Head of caudate nucleus (tissue), 42 donors: ENCODE measurements around the gene C9orf153.
"Not testable (repeated sequence)": the region's sequence is repeated elsewhere in the genome, so short reads cannot be mapped to it uniquely, and the experiment has no call there.

Experiments
- DNase-seq, 42 donors: peaks; one replicate each; pipeline versions ENCODE4 v3.0.0 to v3.0.0-alpha.2; 2020 to 2021; ENCODE audit warnings: mixed read lengths in 7 of 42
- intact Hi-C: fragments of 100-400 bp; cut with DNase I; formaldehyde crosslinking; loops from one replicate; pipeline ENCODE4 v1.15.0; 2022

C9orf153 gene

GRCh38 chr9:86202338-86202882 is 57.0 kb downstream of the C9orf153 start:
- intact Hi-C loops = no loop called here
- peak in 24 of 42 donors; percentile 7 to 59 (median 24) for DNase-seq

DNA sequence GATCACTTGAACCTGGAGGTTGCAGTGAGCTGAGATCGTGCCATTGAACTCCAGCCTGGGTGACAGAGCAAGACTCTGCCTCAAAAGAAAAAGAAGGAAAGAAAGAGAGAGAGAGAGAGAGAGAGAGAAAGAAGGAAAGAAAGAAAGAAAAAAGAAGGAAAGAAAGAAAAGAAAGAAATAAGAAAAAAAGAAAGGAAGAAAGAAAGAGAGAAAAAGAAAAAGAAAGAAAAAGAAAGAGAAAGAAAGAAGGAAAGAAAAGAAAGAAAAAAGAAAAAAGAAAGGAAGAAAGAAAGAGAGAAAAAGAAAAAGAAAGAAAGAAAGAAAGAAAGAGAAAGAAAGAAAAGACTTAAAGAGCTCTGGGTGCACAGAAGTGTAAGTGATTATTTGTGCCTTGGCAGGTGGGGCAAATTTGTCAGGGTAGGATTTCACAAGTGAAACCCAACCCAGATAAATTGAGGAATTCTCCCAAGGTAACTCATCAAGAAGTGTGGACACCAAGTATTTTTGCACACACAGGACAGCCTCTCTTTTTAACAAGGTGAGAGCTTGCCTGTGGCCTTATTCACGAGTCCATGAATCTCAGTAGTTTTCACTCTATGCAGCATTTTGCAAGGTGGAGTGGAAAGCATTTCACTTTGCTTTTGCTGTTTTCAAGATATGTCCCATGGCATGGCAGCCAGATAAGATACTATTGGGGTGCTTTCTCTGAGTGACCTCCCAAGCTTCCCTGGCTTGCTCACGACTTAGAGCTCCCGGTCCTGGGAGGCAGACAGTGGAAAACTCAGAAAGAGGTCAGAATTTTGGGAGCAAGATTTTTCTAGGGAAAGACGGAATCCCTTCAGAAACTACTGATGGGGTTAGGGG is 57.8 kb downstream of the C9orf153 start:
- DNase-seq = no peak
- intact Hi-C loops = no loop called here

DNA sequence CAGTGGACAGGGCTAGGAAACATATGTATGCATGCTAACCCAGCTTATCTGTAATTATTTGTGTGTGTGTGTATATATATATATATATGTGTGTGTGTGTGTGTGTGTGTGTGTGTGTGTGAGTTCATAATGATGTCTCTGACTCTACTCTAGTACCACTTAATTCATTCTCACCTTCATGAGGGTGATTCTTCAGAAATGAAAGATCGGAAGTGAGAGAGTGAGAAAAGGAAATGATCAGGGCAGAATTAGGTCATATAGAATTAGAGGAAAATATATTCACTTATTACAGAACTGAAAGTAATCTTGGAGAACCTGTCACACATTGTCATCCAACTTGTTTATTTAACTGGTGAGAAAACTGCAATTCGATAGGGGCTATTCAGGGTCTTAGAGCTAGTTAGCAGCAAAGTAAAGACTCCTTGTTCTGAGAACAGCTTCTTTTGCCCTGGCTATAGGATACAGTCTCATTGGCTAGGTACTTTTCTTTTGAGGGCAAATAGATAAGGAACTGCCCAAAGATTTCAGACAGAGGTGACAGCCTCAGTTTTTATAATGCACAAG is 58.8 kb downstream of the C9orf153 start:
- no peak for DNase-seq
- intact Hi-C loops = no loop called here

GRCh38 chr9:86193088-86193487 is 66.4 kb downstream of the C9orf153 start:
- no peak for DNase-seq
- intact Hi-C loops = no loop called here

- DNase-seq = not testable (repeated sequence)
Measured at GRCh38 chr9:86190700-86191099, 68.8 kb downstream of the C9orf153 start.

DNA sequence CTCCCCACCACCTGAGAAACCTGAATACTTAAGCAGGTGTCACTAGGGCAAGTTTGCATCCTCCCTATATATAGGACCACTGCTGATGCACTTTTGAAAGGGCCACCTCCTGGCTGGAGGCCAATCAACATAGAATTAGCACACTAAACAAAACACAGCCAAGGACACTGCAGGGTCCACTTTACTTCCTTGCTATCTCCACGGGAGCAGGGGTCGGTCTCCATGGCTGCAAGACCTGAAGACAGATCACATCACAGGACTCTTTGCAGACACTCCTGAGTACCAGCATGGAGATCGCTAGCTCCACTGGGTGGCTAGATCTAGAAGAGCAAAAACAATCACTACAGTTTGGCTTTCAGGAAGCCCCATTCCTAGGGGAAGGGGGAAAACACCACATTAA is 72.3 kb downstream of the C9orf153 start:
- DNase-seq = no peak
- intact Hi-C loops = no loop called here

More at GRCh38 chr9:86190700-86191099, 68.8 kb downstream of the C9orf153 start:
- intact Hi-C loops = not testable (repeated sequence)

DNA sequence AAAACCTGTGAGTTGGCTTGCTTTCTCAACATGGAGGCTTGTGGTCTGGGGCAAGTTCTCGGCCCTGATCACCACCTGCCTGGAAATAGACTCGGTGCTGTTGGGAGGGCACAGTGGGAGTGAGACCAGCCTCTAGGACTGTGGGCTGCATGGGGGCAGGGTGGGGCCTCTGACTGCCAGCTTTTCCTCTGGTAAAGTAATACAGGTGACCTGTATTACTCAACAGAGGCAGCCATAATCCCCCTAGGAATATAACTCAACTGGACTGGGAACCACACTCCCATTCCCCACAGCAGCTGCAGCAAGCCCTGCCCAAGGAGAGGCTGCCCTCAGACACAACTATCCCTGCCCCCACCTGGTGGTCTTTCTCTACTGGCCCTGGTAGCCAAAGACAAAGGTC is 72.8 kb downstream of the C9orf153 start:
- DNase-seq = no peak
- intact Hi-C loops = no loop called here

DNA sequence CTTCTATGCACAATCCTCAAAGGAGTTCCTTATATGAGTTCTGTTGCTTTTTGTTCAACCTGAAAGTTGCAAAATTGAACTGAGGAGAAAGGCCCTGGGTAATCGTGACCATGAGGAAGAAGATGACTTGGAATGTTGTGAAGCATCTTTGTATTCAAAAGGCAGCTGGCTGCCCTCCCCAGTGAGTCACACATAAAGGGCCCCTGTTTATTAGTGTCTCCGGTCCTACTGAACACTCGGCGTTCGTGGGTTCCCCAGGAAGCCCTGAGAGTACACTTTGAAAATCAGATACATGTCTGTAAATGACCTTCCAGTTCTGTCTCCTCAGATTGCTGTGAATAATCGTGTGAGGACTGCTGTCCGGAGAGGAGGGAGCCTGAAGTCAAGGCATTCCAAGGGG is 73.6 kb downstream of the C9orf153 start:
- peak in 24 of 42 donors; percentile 8 to 58 (median 28) for DNase-seq
- intact Hi-C loops = no loop called here

GRCh38 chr9:86184138-86184524 is 75.3 kb downstream of the C9orf153 start:
- intact Hi-C loops = no loop called here
- DNase-seq = no peak

DNA sequence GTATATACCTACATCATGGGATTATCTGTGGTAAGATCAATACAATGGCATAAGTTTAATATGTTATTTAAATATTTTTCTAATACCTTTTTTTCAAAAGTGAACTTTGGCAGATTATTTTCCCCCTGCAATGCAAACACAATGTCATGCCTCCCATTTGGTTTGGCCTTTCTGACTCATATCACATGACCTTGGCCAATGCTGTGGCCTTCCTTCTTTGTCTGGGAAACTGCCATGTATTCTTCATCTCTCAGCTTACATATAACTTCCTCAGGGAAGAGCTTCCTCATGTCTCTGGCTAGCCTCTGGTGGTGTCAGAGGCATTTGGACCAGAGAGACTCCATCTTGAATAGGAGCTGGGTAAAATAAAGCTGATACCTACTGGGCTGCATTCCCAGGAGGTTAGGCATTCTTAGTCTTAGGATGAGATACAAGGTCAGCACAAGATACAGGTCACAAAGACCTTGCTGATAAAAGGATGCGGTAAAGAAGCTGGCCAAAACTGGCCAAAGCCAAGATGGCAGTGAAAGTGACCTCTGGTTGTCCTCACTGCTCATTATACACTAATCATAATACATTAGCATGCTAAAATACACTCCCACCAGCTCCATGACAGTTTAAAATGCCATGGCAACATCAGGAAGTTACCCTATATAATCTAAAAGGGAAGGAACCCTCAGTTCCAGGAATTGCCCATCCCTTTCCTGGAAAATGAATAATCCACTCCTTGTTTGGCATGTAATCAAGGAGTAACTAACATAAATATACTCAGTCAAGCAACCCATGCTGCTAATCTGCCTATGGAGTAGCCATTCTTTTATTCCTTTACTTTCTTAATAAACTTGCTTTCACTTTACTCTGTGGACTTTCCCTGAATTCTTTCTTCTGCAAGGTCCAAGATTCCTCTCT is 76.0 kb downstream of the C9orf153 start:
- DNase-seq = no peak
- intact Hi-C loops = no loop called here

- intact Hi-C loops = no loop called here
- DNase-seq = no peak
Measured at GRCh38 chr9:86181379-86182315, 77.8 kb downstream of the C9orf153 start.

- no peak for DNase-seq
- intact Hi-C loops = no loop called here
Measured at GRCh38 chr9:86178503-86178902, 81.0 kb downstream of the C9orf153 start.

GRCh38 chr9:86177995-86178394 is 81.5 kb downstream of the C9orf153 start:
- DNase-seq = no peak
- intact Hi-C loops = no loop called here

- peak in 1 of 42 donors; percentile 38 for DNase-seq
- intact Hi-C loops = no loop called here
Measured at GRCh38 chr9:86176468-86176867, 83.0 kb downstream of the C9orf153 start.

DNA sequence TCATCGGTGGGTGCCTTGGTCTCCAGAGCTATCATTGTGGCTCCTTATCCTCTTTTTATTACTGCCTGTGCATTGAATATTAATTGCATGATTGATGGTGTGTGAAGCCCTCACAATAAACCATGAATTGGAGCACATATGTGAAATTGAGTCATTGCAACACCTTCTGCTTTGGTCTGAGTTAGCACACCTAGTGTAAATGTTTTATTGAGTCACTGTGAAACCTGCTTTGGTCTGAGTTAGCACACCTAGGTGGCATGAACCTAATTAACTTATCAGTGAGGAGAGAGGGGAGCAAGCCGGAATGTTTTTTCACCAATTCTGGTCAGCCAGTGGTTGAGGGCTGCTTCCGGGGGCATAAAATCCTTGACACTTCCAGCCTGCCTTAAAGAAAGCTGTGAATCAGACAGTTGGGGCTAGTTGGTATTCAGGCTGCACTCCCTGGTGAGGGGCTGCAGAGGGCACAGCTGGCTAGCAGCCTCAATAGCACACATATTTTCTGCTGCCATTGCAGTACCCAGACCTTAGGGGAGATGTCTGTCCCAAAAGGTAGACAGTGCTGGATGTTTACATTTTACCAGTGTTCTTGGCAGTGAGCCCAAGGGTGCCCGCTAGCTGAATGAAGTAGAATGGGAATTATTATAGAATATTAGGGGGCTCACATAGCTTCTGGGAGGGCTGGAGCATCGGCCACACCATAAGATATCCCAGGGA is 83.6 kb downstream of the C9orf153 start:
- intact Hi-C loops = no loop called here
- no peak for DNase-seq

DNA sequence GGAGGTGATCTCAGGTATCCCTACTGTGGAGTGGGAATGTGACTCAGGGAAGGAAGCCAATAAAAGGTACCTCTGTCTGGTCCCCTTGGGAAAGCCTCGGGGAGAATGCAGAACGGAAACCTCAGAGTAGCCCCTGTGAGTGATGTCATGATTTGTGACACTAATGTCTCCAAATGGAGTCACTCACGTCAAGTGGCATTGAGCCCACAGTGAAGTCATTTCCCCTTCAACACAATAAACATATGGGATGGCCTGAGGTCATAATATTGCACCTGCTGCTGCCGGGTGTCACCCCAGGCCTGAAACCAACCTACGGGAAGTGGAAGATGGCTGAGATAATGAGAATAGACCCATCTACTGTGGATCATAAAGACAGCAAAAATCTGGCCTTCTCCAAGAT is 84.2 kb downstream of the C9orf153 start:
- no peak for DNase-seq

More for the DNA sequence above, 84.2 kb downstream of the C9orf153 start:
- intact Hi-C loops = no loop called here
